ENCODE data around the gene TNFSF13B.
"Not testable (repeated sequence)": the region's sequence is repeated elsewhere in the genome, so short reads cannot be mapped to it uniquely, and the experiment has no call there.

Gene TNFSF13B, protein sequence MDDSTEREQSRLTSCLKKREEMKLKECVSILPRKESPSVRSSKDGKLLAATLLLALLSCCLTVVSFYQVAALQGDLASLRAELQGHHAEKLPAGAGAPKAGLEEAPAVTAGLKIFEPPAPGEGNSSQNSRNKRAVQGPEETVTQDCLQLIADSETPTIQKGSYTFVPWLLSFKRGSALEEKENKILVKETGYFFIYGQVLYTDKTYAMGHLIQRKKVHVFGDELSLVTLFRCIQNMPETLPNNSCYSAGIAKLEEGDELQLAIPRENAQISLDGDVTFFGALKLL

DNA sequence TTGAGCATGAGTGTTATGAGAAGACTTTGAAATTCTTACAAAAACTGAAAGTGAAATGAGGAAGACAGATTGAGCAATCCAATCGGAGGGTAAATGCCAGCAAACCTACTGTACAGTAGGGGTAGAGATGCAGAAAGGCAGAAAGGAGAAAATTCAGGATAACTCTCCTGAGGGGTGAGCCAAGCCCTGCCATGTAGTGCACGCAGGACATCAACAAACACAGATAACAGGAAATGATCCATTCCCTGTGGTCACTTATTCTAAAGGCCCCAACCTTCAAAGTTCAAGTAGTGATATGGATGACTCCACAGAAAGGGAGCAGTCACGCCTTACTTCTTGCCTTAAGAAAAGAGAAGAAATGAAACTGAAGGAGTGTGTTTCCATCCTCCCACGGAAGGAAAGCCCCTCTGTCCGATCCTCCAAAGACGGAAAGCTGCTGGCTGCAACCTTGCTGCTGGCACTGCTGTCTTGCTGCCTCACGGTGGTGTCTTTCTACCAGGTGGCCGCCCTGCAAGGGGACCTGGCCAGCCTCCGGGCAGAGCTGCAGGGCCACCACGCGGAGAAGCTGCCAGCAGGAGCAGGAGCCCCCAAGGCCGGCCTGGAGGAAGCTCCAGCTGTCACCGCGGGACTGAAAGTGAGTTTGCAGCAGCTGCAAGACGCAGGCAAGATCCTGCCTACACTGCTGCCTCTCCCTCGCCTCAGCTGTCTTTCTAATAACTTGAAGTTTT, at the start of gene TNFSF13B:
Gene TNFSF13B (plus strand): TSS at position 118 of the 728 bp plus-strand sequence. CDS start 178 bp downstream, at position 296.
- DNase-seq, result peak; percentile 2 to 17 (median 6)

DNA sequence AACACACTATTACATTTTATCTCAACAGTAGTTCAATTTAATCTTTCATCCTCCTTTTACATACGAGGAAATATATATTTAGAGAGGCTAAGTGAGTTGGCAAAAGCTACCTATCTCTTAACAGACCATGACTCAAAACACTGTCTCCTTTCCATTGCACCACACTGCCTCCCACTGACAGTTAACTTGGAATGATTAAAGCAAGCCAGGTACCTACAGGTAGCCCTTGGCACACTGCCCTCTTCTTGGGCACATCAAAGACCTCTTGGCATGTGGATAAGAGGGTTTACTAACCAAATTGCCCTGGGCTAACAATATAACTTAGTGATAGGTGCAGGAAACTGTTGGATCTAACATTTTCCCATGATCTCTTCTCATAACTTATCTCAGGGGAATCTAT, 49.5 kb upstream of the TNFSF13B start:
- DNase-seq, result no peak

DNA sequence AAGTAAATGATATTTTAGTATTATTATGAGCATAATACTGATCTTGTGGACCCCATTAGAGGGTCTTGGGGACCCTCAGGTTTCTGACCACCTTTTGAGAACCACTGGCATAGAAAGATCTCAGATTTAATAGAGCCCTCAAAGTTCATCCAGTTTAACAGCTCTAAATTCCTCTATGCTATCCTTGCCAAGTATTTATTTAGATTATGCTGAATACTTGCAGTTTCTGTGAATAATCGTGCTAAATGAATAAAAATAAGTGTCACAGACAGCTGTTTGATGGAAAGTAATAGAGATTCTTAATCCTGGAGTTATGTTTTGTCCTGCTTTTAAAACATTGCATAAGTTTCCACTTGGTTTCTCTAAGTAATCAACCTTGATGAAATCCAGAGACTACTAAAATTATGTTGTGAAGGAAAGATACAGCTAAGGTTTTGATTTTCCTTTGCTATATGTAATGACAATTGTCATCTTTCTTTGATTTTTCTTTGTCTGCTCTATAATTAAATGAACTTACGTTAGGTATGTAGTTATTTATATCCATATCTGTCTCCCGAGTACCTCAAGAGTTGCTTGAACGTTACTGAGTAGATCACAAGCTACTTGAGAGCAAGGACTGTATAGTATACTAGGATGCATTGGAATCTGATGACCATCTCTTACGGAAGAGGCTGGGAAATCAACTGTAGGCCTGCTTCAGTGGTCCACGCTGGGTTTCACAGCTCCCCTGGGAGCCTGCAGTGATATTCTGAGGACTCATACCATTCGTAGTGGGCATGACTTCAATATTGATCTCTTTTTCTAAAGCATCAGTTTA, 45.6 kb upstream of the TNFSF13B start:
- DNase-seq, result no peak

DNA sequence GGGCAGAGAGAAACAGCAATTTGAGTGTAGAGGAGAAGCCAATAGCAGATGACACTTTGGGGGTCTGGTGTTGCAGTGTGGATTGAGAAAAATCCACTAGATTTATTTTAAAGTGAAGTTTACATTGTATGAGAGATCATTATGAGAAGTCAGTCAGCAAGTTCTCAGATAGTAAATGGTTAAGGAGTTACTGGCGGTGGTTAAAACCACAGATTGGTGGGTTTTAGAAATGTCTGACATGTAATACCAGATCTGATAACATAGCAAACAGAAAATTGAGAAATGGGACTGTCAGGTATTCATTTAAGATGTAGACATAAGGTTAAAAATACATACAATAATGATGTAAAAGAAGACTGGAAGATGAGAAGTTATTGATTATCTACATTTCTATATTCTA, 44.1 kb upstream of the TNFSF13B start:
- no peak for DNase-seq

DNA sequence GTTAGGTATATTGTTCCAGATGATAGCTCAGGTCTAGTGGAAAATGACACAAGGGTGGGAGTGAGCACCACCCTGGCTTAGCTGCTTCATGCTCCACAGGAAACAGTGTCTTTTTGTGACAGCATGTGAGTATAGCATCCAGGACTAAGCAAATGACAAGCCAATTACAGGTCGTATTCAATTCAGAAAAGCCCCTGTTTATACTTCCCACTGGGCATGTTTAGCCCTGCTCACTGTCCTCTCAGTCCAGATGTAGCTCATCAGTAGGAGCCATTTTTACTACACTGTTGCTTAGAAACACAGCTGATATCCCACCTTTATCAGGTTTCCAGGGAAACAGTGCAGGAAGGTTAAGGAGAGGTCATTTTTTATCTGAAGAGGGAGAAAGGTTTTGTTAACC, 43.3 kb upstream of the TNFSF13B start:
- no peak for DNase-seq

DNA sequence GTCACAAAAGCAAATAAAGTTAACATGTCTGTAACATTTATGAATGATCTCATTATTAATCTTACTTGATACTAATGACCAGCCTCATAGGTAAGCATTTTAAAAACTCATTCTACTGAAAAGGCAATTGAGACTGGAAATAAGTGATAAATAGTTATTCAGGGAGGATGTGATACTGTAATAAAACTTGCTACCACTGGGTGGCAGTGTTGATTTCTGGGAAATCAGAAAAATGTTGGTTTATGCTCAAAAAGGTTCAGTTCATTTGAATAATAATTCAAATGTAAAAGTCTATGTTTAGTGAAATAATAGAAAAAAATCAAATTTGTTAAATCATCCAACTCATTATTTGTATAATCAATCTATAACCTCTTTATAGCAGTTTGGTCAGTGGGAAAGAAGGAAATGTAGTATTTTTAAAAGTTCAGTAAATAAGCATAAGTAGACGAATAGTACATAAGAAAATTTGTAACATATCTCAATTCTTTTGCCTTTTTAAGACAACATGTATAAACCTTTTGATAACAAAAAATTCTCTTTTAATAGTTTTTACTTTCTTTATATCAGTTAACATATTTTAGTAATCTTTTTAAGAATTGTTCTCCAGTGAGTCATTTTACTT, 41.8 kb upstream of the TNFSF13B start:
- DNase-seq, result no peak

DNA sequence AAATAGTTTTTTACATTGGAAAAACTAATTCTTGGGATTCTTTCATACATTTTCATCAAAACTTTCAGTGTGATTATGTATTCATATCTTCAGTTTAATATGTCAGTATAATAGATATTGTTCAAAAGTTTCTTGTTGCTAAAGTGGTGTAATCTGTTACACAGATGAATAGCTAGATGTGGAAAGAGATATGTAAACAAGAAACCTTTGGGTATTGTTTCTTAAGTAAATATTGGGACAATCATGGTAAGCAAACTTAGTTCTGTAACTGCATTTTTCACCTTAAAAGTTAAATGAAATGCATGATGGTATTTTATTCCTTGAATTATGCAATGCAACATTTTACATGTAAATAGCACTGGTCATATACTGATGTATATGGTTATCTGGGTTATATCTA, 39.1 kb upstream of the TNFSF13B start:
- no peak for DNase-seq

DNA sequence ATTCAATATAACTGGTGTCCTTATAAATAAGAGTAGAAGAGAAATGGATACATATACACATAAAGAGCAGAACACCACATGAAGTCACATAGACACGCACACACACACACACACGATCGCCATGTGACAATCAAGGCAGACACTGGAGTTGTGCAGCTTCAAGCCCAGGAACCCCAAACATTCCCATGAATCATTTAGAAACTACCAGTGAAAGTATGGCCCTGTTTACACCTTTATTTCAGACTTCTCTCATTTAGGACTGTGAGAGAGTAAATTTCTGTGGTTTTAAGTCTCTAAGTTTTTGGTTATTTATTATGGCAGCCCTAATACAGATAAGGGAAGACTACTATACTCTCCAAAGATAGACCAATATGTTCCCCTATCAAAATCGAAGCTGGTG, 20.4 kb upstream of the TNFSF13B start:
- DNase-seq, result no peak

DNA sequence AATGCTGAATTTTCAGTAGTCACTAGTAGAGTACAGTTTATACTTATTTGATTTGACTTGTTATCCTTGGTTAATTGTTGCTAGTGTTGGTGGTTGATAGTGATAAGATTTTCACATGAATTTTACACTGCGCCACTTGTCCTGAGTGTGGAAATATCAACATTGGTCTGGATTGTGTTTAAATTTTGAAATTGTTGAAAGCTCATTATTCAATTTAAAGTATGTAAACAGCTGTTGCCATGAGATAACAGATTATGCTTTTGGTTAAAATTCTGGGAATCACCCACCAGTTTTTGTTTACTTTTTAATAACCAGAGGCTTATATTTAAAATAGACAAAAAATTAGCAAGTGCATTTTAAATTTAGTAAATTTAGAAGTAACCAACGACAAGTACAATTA, 12.3 kb upstream of the TNFSF13B start:
- no peak for DNase-seq

DNA sequence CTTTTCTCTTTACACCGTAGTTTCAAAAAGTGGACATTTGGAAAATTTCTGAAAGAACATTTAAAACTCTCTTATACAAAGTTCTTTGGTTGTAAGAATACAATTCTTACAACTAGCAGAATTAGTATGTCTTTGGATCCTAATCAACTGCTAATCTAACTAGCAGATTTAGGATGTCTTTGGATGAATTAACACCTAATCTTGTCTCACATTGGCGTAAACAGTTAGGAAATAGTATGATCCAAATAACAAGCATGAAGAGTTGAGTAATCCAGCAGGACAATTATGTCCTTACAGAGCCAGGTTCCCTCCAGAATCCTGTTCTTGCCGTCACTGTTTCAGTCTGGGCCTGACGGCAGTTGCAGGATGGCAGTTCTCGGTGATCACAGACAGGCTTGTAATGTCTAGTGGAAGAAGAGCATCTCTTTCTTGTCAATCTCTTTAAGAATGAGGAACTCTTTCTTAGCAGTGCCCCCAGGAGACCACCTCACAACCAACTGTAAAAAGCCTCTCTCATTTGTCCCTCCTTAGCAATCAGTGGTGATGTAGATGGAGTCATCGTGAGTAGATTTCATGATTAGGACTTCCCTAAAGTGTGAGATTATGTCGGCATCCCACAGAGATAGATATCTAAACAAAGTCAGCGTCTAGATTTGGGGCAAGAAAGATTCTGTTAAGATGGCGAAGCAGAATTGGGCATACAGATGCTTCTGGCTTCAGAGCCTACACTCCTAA, 5.7 kb upstream of the TNFSF13B start:
- DNase-seq, result no peak

DNA sequence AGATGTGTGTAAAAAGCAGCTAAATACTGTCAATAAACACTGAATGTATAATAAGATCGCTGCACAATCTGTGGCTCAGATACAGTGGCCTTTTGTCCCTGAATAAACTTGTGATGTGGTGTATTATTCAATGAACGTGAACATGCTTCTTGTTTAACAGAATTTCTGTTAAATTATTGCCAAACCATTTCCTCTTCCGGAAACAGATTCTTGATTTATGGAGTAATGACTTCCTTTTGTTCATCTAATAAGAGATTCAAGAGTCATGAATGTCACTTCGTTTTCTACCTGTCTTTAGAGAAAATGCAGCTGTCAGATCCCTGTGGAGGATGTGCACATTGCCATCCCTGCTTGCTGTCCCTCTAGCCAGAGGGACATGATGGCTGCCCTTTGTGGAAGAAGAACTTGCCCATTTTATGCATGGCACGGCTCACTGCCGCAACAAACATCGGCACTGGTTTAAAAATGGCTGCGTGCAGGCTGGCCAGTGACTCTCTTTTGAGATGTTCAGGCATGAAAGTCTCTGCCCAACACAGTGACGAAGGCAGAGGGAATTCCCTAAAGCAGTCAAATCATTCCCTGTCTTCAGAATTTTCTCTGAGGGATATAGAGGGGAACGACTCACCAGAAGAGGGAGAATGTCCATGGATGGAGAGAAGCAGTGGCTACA, 3.1 kb upstream of the TNFSF13B start:
- no peak for DNase-seq

DNA sequence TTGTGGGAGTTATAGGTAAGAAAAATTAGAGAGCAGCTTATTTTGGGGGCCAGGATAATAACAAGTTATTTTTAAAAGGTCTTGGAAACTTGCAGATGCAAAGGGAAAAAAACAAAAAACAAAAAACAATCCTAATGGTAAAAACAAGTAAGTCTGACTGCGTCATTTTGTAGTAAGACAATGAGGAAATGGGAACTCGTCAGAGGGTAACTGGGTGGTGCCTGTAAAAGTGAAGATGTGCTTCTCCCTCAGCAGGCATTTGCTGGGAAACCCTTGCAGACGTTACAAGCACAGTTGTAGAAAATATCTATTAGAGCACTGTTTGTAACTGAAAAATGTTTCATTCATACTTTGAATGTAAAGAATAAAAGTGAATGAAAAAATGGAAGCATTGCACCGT, 2.2 kb upstream of the TNFSF13B start:
- no peak for DNase-seq

DNA sequence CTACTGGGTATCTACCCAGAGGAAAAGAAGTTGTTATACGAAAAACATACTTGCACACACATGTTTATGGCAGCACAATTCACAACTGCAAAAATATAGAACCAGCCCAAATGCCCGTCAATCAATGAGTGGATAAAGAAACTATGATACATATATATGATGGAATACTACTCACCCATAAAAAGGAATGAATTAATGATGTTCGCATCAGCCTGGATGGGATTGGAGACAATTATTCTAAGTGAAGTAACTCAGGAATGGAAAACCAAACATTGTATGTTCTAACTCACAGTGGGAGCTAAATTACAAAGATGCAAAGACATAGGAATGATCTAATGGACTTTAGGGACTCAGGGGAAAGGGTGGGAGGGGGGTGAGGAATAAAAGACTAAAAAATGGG, 1.7 kb upstream of the TNFSF13B start:
- DNase-seq, result not testable (repeated sequence)

DNA sequence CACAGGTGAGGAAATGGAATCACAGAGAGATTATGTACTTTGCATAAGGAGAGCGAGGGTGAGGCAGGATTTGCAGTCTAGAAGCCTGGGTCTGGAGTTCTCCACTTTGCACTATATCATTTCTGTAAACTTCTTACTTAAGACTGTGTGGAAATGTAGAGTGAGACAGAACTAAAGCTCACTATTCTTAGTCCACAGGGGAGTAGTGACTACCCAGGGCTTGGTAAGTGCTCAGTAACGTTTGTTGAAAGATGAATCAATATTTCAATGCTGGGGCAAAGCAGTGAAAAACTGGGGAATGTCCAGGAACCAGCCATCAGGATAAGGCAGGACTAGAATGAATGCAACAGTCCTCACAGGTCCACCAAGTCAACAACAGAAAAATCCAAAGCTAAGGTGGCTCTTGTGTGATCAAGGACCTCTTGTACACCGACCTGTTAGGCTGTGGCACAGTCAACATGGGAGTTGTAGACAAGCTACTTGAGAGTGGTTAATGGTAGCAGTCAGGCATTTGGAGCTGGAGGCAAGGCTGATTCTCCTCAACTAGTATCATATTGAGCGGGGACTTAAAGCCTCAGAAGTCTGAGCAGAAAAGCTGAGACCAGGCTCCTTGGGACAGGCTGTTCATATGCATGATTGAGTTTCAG, 929 bp upstream of the TNFSF13B start:
- no peak for DNase-seq

DNA sequence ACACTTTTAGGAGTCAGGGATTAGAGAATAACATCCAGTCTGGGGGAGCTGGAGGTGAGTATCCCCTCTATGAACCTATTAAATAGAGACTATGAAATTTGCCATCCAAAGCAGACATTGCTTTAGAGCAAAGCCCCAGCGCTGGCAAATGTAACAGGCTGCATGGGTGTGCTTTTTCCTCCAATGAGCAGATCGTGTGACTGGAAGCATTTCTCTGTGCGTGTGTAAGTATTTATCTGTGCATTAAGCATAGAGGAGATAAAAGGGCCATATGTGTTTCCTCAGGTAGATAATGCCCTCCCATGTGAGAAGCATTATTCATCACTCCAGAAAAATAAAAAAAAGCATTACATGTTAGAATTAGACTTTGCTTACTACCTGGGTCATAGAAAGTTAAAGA, 924 bp downstream of the TNFSF13B start:
- no peak for DNase-seq

DNA sequence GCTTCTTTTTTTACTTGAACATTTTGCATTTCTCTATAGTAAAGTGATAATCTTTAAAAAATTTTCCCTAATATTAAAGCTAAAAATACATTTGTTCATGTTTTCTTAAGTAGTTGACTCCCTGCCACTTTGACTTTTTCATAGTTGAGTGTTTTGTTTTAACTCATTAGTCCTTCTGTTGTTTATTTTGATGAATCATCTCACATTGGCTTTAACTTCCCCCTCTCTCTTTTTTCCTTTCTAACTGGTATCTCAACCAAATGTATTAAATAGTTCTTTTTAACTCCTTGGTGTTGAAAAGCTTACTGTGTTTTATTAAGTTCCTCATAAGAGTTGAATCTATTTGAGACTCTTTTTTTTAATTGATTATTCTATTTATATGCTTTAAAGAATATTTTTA, 2.8 kb downstream of the TNFSF13B start:
- DNase-seq, result no peak

DNA sequence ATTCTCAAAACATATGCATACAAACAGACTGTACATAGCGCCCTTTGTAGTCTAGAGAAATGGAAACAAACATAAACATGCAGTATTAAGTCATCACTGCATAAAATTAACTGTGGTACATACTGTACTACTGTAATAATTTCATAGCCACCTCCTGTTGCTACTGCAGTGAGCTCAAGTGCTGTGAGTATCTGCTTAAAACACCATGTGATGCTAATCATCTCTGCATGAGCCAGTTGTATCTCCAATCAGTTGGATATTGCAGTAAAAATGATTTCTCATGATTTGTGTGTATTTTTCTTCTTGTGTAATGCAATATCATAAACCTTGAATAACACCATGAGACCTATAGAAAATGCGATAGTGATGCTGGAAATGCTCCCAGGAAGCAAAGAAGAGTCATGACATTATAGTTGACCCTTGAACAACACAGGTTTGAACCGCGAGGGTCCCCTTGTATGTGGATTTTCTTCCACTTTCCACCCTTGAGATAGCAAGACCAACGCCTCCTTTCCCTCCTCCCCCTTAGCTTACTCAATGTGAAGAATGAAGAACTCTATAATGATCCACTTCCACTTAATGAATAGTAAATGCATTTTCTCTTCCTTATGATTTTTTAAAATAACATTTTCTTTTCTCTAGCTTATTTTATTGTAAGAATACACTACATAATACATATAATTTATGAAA, 4.1 kb downstream of the TNFSF13B start:
- DNase-seq, result no peak

DNA sequence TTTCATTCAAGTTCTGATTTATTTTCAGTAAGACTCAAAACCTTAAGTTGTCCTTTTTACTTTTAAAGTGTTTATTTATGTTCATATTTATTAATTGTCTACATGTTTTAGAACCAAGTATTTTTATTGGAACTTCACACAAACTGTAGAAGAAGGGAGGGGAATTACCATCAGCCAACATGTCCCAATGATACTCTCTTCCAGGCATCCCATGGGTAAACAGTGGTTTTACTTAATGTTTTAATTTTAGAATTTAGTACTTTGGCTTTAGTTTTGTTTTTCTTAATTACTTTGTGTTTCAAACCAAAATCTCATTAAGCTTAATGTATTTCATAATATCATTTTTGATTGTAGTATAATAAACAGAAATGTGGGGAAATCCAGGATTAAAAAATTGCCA, 5.2 kb downstream of the TNFSF13B start:
- DNase-seq, result no peak

DNA sequence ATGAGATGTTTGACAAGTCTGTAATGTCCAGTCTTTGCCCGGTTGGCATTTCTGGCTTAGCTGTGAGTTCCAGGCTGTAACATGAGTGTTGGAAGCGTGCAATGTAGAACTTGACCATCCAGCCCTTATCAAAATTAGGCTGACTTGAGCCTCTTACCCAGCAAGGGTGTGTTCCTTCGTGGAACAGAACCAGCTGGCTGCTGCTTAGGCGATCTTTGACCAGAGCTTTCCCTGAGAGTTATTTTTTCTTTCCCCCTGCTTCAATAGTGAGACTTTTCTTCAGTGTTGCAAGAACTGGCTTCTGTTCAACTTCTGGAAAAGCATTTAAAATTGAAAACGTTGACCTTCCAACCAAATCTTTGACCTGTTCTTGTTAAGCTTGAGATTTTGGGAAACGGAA, 6.5 kb downstream of the TNFSF13B start:
- DNase-seq, result no peak

DNA sequence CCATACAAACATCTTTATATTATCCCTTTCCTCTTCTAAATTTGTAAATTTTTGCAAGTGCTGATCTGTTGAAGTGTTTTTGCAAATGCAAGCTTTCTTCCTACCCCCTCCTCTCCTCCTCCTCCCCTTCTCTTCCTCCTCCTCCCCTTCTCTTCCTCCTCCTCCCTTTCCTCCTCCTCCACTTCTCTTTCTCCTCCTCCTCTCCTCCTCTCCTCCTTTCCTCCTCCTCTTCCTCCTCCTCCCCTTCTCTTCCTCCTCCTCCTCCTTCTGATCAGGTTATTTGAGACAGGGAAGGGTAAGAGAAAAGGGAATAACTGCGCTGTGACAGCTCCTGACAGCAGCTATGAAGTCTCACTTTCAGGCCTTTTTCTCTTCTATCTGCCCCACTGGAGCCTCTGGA, 8.9 kb downstream of the TNFSF13B start:
- no peak for DNase-seq

DNA sequence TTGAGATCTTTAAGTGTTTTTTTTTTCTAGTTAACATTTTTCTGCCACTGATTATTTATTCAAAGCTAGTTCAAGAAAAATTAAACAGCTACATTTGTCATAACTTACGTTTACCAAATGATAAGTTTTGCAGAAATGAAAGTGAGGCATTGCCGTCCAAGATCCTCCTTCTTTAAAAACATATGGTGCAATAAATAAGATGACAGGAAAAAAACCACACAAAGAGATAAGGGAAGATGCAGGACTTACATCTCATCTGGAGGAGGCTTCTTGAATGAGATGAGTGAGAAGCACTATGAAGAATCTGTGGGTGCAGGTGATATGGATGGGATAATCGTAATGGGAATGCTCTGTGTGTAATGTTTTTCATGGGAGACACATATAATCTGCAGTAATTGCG, 12.4 kb downstream of the TNFSF13B start:
- DNase-seq, result no peak

Data from activated naive CD4-positive, alpha-beta T cell (primary cell).